ENCODE results near the gene TOMT.
"Not testable (repeated sequence)": the region's sequence is repeated elsewhere in the genome, so short reads cannot be mapped to it uniquely, and the experiment has no call there.

TOMT gene

GRCh38 chr11:72144807-72145565 is 39.3 kb downstream of the TOMT start:
- no peak overlapping the region for H3K4me3 ChIP-seq
- no peaks in the 10 kb centered on the region; the same call in 1 of the 2 replicates for H3K36me3 ChIP-seq (replicated peaks)
- H3K9me3 ChIP-seq: no peaks in the 10 kb centered on the region
- peaks cover 10% of the 10 kb centered on the region for H3K4me1 ChIP-seq
- no peaks in the 10 kb centered on the region for H3K27me3 ChIP-seq (ENCODE audit: low read depth)
- in situ Hi-C loops (cut with MboI; ENCODE audit: low sequenced_read_pairs): no loop called here
- DNase-seq (ENCODE audit: low spot score in 2 of 2): peak in 1 of 2 experiments; percentile 44

DNA sequence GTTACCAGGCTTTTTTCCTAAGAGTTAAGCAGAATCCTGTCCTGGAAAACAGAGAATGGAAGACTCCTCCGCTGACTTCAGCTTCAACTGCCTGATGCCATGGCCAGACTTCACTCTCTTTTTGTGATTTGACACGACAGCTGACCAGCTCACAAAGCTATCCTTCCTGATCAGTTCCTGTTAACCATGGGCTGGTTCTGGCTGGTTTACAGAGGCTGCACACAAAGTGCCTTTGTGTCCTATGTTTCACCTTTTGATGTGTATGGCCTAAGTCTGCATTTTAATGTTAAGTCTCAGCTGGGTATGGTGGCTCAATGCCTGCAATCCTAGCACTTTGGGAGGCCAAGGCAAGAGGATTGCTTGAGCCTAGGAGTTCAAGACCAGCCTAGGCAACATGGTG is 40.9 kb downstream of the TOMT start:
- DNase-seq (ENCODE audit: low spot score in 2 of 2): no peak
- in situ Hi-C loops (cut with MboI; ENCODE audit: low sequenced_read_pairs): no loop called here
- H3K9me3 ChIP-seq: no peaks in the 10 kb centered on the region
- H3K27me3 ChIP-seq (ENCODE audit: low read depth): no peaks in the 10 kb centered on the region
- no peak overlapping the region for H3K4me3 ChIP-seq
- H3K36me3 ChIP-seq (replicated peaks): no peaks in the 10 kb centered on the region; the same call in 1 of the 2 replicates
- H3K4me1 ChIP-seq: peaks cover 16% of the 10 kb centered on the region

- in situ Hi-C loops (cut with MboI; ENCODE audit: low sequenced_read_pairs): no loop called here
- no peak for DNase-seq (ENCODE audit: low spot score in 2 of 2)
- Histone ChIP-seq H3K4me1 (peaks cover 9% of the 10 kb centered on the region), H3K4me3 (no peak overlapping the region), H3K27me3 (ENCODE audit: low read depth) (no peaks in the 10 kb centered on the region), H3K36me3 (replicated peaks) (no peaks in the 10 kb centered on the region; the same call in 1 of the 2 replicates), H3K9me3 (no peaks in the 10 kb centered on the region)
These were observed 45.2 kb downstream of the TOMT start for GRCh38 chr11:72150882-72151281.

GRCh38 chr11:72153874-72154273 is 48.1 kb downstream of the TOMT start:
- H3K36me3 ChIP-seq (replicated peaks); in situ Hi-C loops (cut with MboI; ENCODE audit: low sequenced_read_pairs); DNase-seq (ENCODE audit: low spot score in 2 of 2); H3K9me3 ChIP-seq; H3K27me3 ChIP-seq (ENCODE audit: low read depth); H3K4me3 ChIP-seq: not testable (repeated sequence)
- H3K4me1 ChIP-seq: peaks cover 20% of the 10 kb centered on the region

GRCh38 chr11:72154816-72155215 is 49.1 kb downstream of the TOMT start:
- in situ Hi-C loops (cut with MboI; ENCODE audit: low sequenced_read_pairs): no loop called here
- no peaks in the 10 kb centered on the region for H3K9me3 ChIP-seq
- peaks cover 20% of the 10 kb centered on the region for H3K4me1 ChIP-seq
- H3K27me3 ChIP-seq (ENCODE audit: low read depth): no peaks in the 10 kb centered on the region
- H3K36me3 ChIP-seq (replicated peaks): no peaks in the 10 kb centered on the region
- DNase-seq (ENCODE audit: low spot score in 2 of 2): no peak
- H3K4me3 ChIP-seq: no peak overlapping the region

- Histone ChIP-seq H3K9me3 (no peaks in the 10 kb centered on the region), H3K36me3 (replicated peaks) (no peaks in the 10 kb centered on the region), H3K27me3 (ENCODE audit: low read depth) (no peaks in the 10 kb centered on the region), H3K4me3 (no peak overlapping the region), H3K4me1 (peaks cover 20% of the 10 kb centered on the region)
- in situ Hi-C loops (cut with MboI; ENCODE audit: low sequenced_read_pairs): no loop called here
- no peak for DNase-seq (ENCODE audit: low spot score in 2 of 2)
These were observed 50.0 kb downstream of the TOMT start for GRCh38 chr11:72155751-72156150.

DNA sequence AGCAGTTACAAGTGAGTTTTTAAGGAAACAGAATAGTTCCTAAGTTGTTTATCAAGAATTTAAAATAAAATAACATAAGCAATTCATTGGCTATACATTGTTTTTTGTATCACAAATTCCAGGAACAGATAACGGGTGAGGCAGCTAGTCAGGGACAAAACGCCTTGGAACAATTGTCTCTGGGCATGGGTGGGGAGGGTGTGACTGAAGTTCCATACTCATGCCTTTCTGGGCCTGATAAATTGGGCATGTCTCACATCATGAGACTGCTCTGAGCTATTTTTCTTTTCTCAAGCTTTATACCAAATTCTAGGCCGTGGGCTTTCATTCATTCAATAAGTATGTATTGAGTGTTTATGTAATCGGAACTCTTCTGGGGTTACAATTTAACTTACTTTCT is 51.4 kb downstream of the TOMT start:
- H3K27me3 ChIP-seq (ENCODE audit: low read depth): no peaks in the 10 kb centered on the region
- in situ Hi-C loops (cut with MboI; ENCODE audit: low sequenced_read_pairs): no loop called here
- no peak overlapping the region for H3K4me3 ChIP-seq
- DNase-seq (ENCODE audit: low spot score in 2 of 2): no peak
- peaks cover 12% of the 10 kb centered on the region for H3K4me1 ChIP-seq
- H3K9me3 ChIP-seq: no peaks in the 10 kb centered on the region
- H3K36me3 ChIP-seq (replicated peaks): no peaks in the 10 kb centered on the region
